HepG2 (cell line): ENCODE measurements around the gene RBM27. TPM values are rescaled to one million over a fixed set of nuclear protein-coding genes. Genes with fewer than 3 reads are reported as not detected.

Source experiments
- ATAC-seq: fragments of 200-7000 bp; cut with Tn5 transposase; 3 replicates; pipeline ENCODE4 v1.9.1; 2020; ENCODE audit warnings: mild to moderate bottlenecking, moderate library complexity
- BruUV-seq: library from RNA; stranded (reverse); fragments of 400-500 nt; replicated peaks from 2 replicates; lab custom pipeline; 2021; lab: Mats Ljungman, UMichigan
- CTCF ChIA-PET: fragments of 300-600 bp; formaldehyde crosslinking; extraction: SDS; loops from one replicate; lab custom pipeline; 2021; ENCODE audit warnings: low total read pairs, inconsistent platforms, low intra/inter-chr PET ratio; lab: Yijun Ruan, JAX
- POLR2A ChIA-PET: fragments of 350-600 bp; sonication (Branson Sonifier 250); formaldehyde crosslinking; loops from one replicate; lab custom pipeline; 2020; ENCODE audit warnings: antibody characterized with exemption, inconsistent platforms; lab: Yijun Ruan, JAX
- DNase-seq: peaks from one replicate; pipeline ENCODE4 v3.0.0-alpha.2; 2015; ENCODE audit warnings: low spot score
- FAIRE-seq: peaks from 3 replicates; lab custom pipeline; 2011; peaks lifted over from hg19 to GRCh38; lab: Jason Lieb, UNC
- H2AFZ ChIP-seq: one replicate; pipeline ENCODE4 v1.6.1; 2011; ENCODE audit warnings: low read length, inconsistent platforms
- H3K27ac ChIP-seq: fragments of 300-600 bp; 3 replicates; pipeline ENCODE4 v1.8.0; 2011; ENCODE audit warnings: mixed run types, mild to moderate bottlenecking, mixed read lengths, low read length, inconsistent platforms; ENCODE audit not compliant: insufficient read depth; ENCODE audit errors: extremely low read length
- H3K27me3 ChIP-seq, 2 experiments: fragments of 200-600 bp in 1 of 2; 2 replicates in 1 of 2; 3 replicates in 1 of 2; pipeline versions ENCODE4 v1.6.0 to v1.8.0; 2011; ENCODE audit warnings: low read length in 2 of 2, mild to moderate bottlenecking in 2 of 2, moderate library complexity in 2 of 2, inconsistent platforms in 1 of 2; ENCODE audit not compliant: insufficient read depth in 2 of 2, control insufficient read depth in 1 of 2
- H3K36me3 ChIP-seq, 2 experiments: fragments of 200-600 bp in 1 of 2; replicated peaks in 1 of 2; 2 replicates in 1 of 2; 3 replicates in 1 of 2; pipeline versions ENCODE4 v1.5.1 to v1.8.0; 2011; ENCODE audit warnings: low read length in 2 of 2, inconsistent platforms in 1 of 2; ENCODE audit not compliant: insufficient read depth in 2 of 2, control insufficient read depth in 1 of 2
- H3K4me1 ChIP-seq: 2 replicates; pipeline ENCODE4 v1.5.1; 2012; ENCODE audit warnings: low read length, inconsistent platforms; ENCODE audit not compliant: insufficient read depth
- H3K4me2 ChIP-seq: 2 replicates; pipeline ENCODE4 v1.6.0; 2011; ENCODE audit warnings: low read depth, low read length, inconsistent platforms
- H3K4me3 ChIP-seq, 3 experiments: fragments of 200-600 bp in 1 of 3; sonication (generic), shearing (Covaris generic) in 1 of 3; replicated peaks in 1 of 3; 2 replicates each; pipeline ENCODE4 v1.5.1; 2011 to 2016; ENCODE audit warnings: low read length in 3 of 3, inconsistent platforms in 2 of 3, low read depth in 2 of 3, mild to moderate bottlenecking in 2 of 3, control low read depth in 1 of 3, mixed read lengths in 1 of 3; ENCODE audit not compliant: insufficient read depth in 1 of 3
- H3K79me2 ChIP-seq: one replicate; pipeline ENCODE4 v1.6.1; 2011; ENCODE audit warnings: low read length, inconsistent platforms; ENCODE audit not compliant: insufficient read depth
- H3K9ac ChIP-seq: 2 replicates; pipeline ENCODE4 v1.6.0; 2011; ENCODE audit warnings: mild to moderate bottlenecking, low read depth, low read length, inconsistent platforms; ENCODE audit not compliant: insufficient read depth
- H3K9me3 ChIP-seq: 2 replicates; pipeline ENCODE4 v1.5.1; 2012; ENCODE audit warnings: mild to moderate bottlenecking, low read length
- H4K20me1 ChIP-seq: 2 replicates; pipeline ENCODE4 v1.6.0; 2011; ENCODE audit warnings: inconsistent platforms, mild to moderate bottlenecking, low read length, moderate library complexity; ENCODE audit not compliant: insufficient read depth
- ARNT2 ChIP-seq: sonication (generic); formaldehyde crosslinking; IDR thresholded peaks from 2 replicates; pipeline ENCODE4 v1.8.0; 2022; ENCODE audit warnings: mild to moderate bottlenecking, low read depth, missing genetic modification reagents, moderate library complexity
- GPN1 ChIP-seq: sonication (generic); formaldehyde crosslinking; IDR thresholded peaks from 2 replicates; pipeline ENCODE4 v1.5.1; 2020; ENCODE audit warnings: missing genetic modification reagents, borderline replicate concordance
- NCOR1 ChIP-seq: fragments of 200-600 bp; sonication (generic); IDR thresholded peaks from 2 replicates; pipeline ENCODE4 v1.7.0; 2017; ENCODE audit warnings: antibody characterized with exemption, low read length, borderline replicate concordance
- PRDM4 ChIP-seq: sonication (generic); formaldehyde crosslinking; IDR thresholded peaks from 2 replicates; pipeline ENCODE4 v1.9.0; 2021; ENCODE audit warnings: missing genetic modification reagents, borderline replicate concordance
- REL ChIP-seq: sonication (generic); formaldehyde crosslinking; conservative IDR thresholded peaks from 2 replicates; pipeline ENCODE4 v1.8.0; 2022; ENCODE audit warnings: mild to moderate bottlenecking, missing genetic modification reagents, moderate library complexity
- RFXANK ChIP-seq: IDR thresholded peaks from 2 replicates; pipeline ENCODE4 v1.6.1; 2016
- ZHX1 ChIP-seq: sonication (generic); formaldehyde crosslinking; IDR thresholded peaks from 2 replicates; pipeline ENCODE4 v1.8.1; 2022; ENCODE audit warnings: low read depth, mild to moderate bottlenecking, missing genetic modification reagents
- ZNF136 ChIP-seq: sonication (generic); formaldehyde crosslinking; IDR thresholded peaks from 2 replicates; pipeline ENCODE4 v1.8.1; 2022; ENCODE audit warnings: low read depth, mild to moderate bottlenecking, moderate library complexity, missing genetic modification reagents
- ZNF343 ChIP-seq: sonication (generic); formaldehyde crosslinking; IDR thresholded peaks from 2 replicates; pipeline ENCODE4 v1.4.0; 2020; ENCODE audit warnings: mild to moderate bottlenecking, missing genetic modification reagents
- ZNF784 ChIP-seq: sonication (generic); formaldehyde crosslinking; IDR thresholded peaks from 2 replicates; pipeline ENCODE4 v1.5.1; 2020; ENCODE audit warnings: missing genetic modification reagents, mild to moderate bottlenecking, borderline replicate concordance
- WGBS: methylation state at CpG from one replicate; pipeline ENCODE4 v1.1.6; 2017; ENCODE audit warnings: low lambda C conversion rate; 5-methylcytosine and 5-hydroxymethylcytosine counted together
- in situ Hi-C: cut with HindIII; loops from 2 replicates; pipeline ENCODE4 v1.10.0; 2017; ENCODE audit warnings: low pct_unique_long_range_greater_than_20kb; ENCODE audit not compliant: extremely low pct_ligation_motif_present
- intact Hi-C: fragments of 100-400 bp; cut with micrococcal nuclease; formaldehyde crosslinking; loops from one replicate; pipeline ENCODE4 v1.10.0; 2022; ENCODE audit not compliant: unreplicated experiment
- polyA plus RNA-seq, 8 experiments: library from polyadenylated mRNA; depleted of rRNA in 3 of 8; stranded (reverse) in 7 of 8; unstranded in 1 of 8; fragments of >200 nt; fragmentation: Illumina TruSeq in 4 of 8; extraction: Trizol in 4 of 8; gene quantifications; 2 replicates each; pipeline versions ENCODE4 v1.2.1 to v1.2.3, GENCODE V29; 2011 to 2016; ENCODE audit warnings: low read depth in 4 of 8, missing spikeins in 1 of 8, mixed read lengths in 1 of 8; ENCODE audit not compliant: insufficient read depth in 1 of 8
- total RNA-seq, 5 experiments: library from RNA; depleted of rRNA; stranded (reverse); fragments of >200 nt; fragmentation: Illumina TruSeq; extraction: Trizol; gene quantifications; 2 replicates each; pipeline ENCODE4 v1.2.3, GENCODE V29; 2016; ENCODE audit warnings: low read depth in 1 of 5

The RBM27 gene
- total and polyA plus RNA-seq, 2 of the 13 experiments (the other 11 are each of a cell fraction or from before 2014, with no cell fraction given) = 12.9 to 23.4 TPM

GRCh38 chr5:146213210-146213826 is 9.9 kb downstream of the RBM27 start:
- H3K9ac ChIP-seq = no peak overlapping the region
- ChIA-PET POLR2A (interaction anchor here (1.5 to 1.9 kb wide), 2 partner anchors 10 to 30 kb away, joined by 4 to 8 read pairs; partner anchors contain the start of genes LARS1 and RBM27), CTCF (no interaction called here)
- no peak for FAIRE-seq
- H3K4me2 ChIP-seq = peak overlapping the region; percentile 9; the same call in 1 of the 2 replicates
- ATAC-seq = peak; percentile 73
- H4K20me1 ChIP-seq = peaks cover 17% of the 10 kb centered on the region
- H3K36me3 ChIP-seq = no peaks in the 10 kb centered on the region; a peak in 1 of 5 replicates
- intact Hi-C loops = no loop called here
- BruUV-seq = no TSS peak
- WGBS = 64% methylated on average over 4 of the region's 4 CpGs
- no peaks in the 10 kb centered on the region for H3K27me3 ChIP-seq
- H3K9me3 ChIP-seq = no peaks in the 10 kb centered on the region
- peaks cover 91% of the 10 kb centered on the region for H3K79me2 ChIP-seq
- in situ Hi-C loops = no loop called here
- no peak overlapping the region for H3K4me3 ChIP-seq
- peaks cover 47% of the 10 kb centered on the region for H3K4me1 ChIP-seq
- peak; percentile 89 for DNase-seq
- H3K27ac ChIP-seq = peak overlapping the region; percentile 30
- H2AFZ ChIP-seq = no peak overlapping the region
- TF ChIP-seq PRDM4 = no peak
- TF ChIP-seq ZNF343 (CRISPR knock-in tag) = no peak
- TF ChIP-seq REL (CRISPR knock-in tag) = no peak
- TF ChIP-seq ZHX1 (CRISPR knock-in tag) = no peak
- TF ChIP-seq ZNF136 (CRISPR knock-in tag) = no peak
- TF ChIP-seq ZNF784 (CRISPR knock-in tag) = no peak
- TF ChIP-seq ARNT2 (CRISPR knock-in tag) = no peak
- no peak for TF ChIP-seq GPN1 (CRISPR knock-in tag)
- no peak for TF ChIP-seq RFXANK (CRISPR knock-in tag)
- peak; percentile 77; the same call in 1 of the 2 replicates for TF ChIP-seq NCOR1
